22Rv1 (cell line): ENCODE results near the gene SMAD3.

Experiments
- H3K27ac ChIP-seq: fragments of 450-650 bp; 2 replicates; pipeline ENCODE4 v1.5.1; 2017
- ZFX ChIP-seq: fragments of 450-650 bp; IDR thresholded peaks from 2 replicates; pipeline ENCODE4 v1.6.1; 2017; ENCODE audit warnings: antibody characterized with exemption, borderline replicate concordance
- TF ChIP-seq, protein P1 (sequence below): fragments of 450-650 bp; IDR thresholded peaks from 2 replicates; pipeline ENCODE4 v1.5.1; 2017; ENCODE audit warnings: mild to moderate bottlenecking

Gene SMAD3

GRCh38 chr15:67176195-67176971, 111.0 kb downstream of the SMAD3 start:
- H3K27ac ChIP-seq: no peak overlapping the region
- no peak for TF ChIP-seq ZFX
- TF ChIP-seq, protein P1, sequence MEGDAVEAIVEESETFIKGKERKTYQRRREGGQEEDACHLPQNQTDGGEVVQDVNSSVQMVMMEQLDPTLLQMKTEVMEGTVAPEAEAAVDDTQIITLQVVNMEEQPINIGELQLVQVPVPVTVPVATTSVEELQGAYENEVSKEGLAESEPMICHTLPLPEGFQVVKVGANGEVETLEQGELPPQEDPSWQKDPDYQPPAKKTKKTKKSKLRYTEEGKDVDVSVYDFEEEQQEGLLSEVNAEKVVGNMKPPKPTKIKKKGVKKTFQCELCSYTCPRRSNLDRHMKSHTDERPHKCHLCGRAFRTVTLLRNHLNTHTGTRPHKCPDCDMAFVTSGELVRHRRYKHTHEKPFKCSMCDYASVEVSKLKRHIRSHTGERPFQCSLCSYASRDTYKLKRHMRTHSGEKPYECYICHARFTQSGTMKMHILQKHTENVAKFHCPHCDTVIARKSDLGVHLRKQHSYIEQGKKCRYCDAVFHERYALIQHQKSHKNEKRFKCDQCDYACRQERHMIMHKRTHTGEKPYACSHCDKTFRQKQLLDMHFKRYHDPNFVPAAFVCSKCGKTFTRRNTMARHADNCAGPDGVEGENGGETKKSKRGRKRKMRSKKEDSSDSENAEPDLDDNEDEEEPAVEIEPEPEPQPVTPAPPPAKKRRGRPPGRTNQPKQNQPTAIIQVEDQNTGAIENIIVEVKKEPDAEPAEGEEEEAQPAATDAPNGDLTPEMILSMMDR: no peak

DNA sequence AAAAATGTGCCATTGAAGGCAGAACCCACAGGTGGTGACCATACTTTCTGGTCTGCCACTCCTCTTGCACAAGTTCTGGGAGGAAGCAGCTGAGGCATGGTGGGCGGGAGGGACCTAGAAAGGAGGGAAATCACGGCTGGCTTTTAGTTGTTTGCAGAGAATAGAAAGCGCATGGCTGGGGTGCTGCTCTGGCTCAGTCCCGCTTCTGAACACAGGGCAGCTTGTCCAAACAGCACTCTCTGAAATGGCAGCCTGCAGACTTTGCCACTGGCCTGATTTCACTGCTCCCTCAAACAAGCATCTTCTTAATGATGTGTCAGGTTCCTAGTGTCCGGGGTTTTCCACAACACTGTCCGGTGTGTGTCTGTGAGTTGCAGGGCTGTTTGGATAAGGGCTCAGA, 112.3 kb downstream of the SMAD3 start:
- TF ChIP-seq, protein P1: no peak
- no peak overlapping the region for H3K27ac ChIP-seq

DNA sequence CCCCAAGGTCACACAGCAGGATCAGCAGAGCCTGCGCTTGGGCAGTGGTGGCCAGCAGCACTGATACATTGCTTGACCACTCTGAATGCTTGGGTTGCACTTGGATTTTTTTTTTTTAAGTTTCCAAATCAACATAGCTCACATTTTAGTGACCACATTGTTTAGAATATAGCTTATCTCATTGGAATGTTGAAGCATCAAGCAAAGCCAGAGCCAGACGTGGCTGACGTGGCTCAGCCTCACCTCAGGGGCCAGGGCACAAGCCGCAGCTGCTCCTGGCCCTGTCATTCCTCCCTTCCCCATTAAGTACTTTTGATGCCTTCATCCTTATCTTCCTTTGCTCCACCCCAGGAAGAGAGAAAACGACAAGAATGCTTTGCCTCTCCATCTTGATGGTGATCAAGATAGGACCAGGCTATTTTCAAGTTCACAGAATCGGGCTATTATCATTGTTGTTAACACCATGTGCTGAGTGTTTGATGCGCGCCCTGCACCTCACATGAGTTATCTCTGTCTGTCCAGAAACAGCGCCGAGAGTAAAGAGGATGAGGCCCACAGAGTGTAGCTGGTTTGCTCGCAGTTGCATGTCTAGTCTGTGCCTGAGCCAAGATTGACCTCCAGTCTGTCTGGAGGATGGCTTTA, 113.3 kb downstream of the SMAD3 start:
- TF ChIP-seq, protein P1: no peak
- no peak for TF ChIP-seq ZFX
- no peak overlapping the region for H3K27ac ChIP-seq

DNA sequence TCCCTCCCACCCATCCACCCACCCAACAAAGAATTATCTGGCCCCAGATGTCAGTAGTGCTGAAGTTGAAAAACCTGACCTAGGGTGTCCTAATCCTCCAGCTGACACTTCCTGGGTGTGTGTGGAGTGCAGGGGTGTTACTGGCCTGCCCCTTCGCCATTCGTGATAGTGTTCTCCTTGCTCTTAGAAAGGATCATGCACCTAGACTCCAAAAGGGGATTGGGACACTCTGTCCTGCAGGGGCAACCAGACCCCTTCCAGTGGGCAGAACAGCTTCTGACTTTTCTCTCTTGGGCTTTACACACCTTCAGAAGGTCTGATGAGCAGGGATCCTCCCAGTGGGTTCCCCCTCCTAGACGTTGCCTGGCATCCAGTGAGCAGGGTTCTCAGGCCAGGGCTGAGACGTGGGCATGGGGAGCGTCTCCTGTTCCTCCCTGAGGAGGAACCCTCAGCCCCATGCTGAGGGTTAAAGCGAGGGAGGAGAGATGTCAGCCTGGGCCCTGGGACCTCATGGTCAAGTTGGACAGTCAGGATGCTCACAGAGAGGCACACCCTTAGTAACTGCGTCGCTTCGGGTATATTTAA, 114.1 kb downstream of the SMAD3 start:
- TF ChIP-seq ZFX: no peak
- TF ChIP-seq, protein P1: no peak
- no peak overlapping the region for H3K27ac ChIP-seq

- no peak overlapping the region for H3K27ac ChIP-seq
These were observed 114.6 kb downstream of the SMAD3 start for GRCh38 chr15:67180035-67180434.

DNA sequence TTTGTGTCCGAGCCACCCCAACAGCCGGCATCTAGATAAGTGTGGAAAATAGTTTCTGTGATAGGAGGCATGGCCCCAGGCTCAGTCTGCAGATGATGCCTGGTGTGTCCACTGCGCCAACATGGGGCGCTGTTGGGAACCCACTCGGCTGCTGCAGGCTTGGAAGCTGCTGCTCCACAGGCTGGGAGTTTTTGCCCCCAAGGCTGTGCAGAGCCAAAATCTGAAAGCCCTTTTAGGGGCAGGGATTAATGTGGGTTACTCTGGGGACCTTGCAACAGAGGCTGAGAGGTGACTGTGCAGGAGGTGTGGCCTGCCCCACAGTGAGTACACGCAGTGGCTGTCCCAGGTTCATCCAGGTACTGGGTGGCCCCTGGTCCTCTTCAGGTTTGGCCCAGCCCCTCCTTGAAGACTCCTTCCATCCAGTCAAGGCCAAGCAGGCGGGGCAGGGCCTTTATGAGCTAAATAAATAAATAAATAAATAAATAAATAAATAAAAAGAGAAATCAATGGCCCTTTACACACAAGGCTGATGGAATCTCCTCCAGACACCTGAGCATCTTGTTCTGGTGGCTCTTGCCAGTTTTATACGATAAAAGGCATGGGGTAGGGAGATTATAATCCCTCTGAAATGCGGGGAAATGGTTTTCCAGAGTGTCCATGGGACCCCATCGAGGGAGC, 115.3 kb downstream of the SMAD3 start:
- TF ChIP-seq ZFX: no peak
- TF ChIP-seq, protein P1: no peak
- H3K27ac ChIP-seq: no peak overlapping the region

More at GRCh38 chr15:67180035-67180434, 114.6 kb downstream of the SMAD3 start:
- TF ChIP-seq, protein P1: no peak
- TF ChIP-seq ZFX: no peak
